HG03060 (cell line): ENCODE data around the gene RUNDC3A.
"Not testable (repeated sequence)": the region's sequence is repeated elsewhere in the genome, so short reads cannot be mapped to it uniquely, and the experiment has no call there.

Experiments used
- ATAC-seq: cut with Tn5 transposase; IDR thresholded peaks from one replicate; pipeline ENCODE4 v1.9.1; 2021; ENCODE audit warnings: low read depth, moderate number of reproducible peaks; ENCODE audit not compliant: unreplicated experiment

RUNDC3A gene

DNA sequence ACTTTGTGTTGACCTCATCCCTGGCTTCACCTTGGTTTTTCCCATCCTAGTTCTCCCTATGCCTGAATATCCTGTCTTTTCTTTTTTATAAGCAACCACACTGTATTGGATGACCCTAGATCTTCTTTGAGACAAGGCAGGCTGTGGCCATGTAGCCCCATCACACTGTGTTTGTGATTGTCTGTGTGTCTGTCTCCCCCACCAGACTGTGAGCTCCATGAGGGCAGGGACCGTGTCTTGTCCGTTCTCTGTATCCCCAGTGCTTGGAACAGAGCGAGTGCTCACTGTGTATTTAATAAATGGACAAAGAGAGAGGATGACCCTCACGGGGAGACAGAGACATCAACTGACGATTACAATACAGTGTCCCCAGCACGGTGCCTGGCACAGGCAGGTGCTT lies 9.1 kb downstream of the RUNDC3A start:
- no peak for ATAC-seq

DNA sequence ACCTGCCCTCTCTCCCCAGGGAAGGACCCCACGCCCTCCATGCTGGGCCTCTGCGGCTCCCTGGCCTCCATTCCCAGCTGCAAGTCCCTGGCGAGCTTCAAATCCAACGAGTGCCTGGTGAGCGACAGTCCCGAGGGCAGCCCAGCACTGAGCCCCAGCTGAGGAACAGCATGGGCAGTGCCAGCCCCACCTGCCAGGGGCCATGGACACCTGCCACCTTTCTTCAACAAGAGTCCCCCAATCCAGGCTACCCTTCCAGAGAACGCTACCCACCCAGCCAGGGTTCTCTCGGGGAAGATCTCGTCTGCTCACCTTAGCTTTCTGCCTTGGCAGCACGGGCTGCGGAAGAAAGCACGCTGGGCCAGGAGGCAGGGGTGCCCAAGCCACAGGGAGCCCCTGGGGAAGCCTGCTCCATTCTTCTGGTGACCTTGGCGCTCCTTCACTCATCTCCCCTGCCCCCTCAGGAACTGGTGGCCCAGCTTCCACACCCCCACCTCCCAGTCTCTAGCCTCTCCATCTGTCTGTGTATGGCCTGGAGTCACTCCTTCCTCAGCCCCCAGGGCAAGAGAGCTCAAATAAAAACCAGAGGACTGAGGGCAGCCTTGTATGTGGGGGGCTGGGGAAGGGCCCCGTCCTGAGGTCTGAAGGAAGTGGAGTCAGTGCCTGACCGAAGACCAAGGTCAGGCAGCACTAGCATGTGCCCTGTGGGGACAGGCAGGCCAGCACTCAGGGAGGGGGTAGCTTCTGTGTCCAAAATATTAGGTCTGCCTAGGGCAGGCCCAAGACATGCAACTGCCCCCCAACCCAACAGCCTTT lies 9.9 kb downstream of the RUNDC3A start:
- no peak for ATAC-seq

GRCh38 chr17:44320066-44320465 lies 11.7 kb downstream of the RUNDC3A start:
- no peak for ATAC-seq

- ATAC-seq = no peak
Observed at GRCh38 chr17:44321246-44322120, 13.1 kb downstream of the RUNDC3A start.

DNA sequence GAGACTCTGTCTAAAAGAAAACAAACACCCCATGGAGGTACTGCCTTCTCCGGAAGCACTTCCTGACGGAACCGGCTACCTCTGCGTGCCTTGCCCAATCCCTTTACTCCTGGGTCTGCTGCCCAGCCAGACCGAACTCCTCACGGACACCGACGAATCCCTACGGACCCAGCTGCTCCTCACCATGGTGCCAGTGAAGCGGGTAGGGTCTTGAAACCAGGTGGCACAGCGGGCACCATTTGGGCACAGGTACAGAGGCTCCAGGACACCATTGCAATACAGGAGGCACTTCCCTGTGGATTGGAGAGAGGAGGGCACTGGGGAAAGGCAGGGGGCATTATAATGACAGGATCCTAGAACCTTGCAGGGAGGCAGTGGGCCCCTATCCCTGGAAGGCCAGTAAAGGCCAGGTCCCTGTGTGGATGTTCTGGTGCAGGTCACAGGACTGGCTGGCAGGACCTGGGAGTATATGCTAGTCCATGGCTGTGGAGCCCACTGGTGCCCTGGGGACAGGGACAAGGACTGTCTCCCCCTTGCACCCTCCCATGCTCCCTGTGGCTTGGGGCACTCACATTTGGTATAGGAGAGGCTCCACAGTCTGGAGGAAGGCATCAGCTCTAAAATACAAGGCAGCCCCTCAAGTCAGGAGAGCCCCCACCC lies 14.0 kb downstream of the RUNDC3A start:
- no peak for ATAC-seq

DNA sequence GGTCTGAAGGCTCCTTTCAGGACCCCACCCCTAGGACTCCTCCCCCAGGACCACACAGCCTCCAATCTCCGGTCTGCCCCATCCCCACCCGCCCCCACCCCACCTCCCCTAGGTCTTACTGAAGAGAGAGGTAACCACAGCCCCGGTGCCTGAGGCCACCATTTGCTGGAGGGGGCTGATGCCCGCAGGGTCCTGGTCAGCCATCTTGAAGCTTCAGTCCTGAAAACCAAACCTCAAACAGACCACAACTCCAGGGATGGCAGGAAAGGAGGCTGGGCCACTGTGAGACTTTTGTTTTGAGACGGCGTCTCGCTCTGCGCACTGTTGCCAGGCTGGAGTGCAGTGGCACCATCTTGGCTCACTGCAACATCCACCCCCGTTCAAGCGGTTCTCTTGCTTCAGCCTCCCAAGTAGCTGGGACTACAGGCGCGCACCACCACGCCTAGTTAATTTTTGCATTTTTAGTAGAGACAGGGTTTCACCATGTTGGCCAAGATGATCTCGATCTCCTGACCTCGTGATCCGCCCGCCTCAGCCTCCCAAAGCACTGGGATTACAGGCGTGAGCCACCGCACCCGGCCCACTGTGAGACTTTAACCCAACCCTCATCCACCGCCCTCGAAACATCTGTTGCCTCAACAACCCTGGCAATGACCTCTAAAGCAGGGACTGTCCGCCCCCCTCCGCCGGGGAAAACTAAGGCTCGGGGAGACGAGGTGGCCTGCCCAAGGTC lies 15.1 kb downstream of the RUNDC3A start:
- ATAC-seq = no peak

DNA sequence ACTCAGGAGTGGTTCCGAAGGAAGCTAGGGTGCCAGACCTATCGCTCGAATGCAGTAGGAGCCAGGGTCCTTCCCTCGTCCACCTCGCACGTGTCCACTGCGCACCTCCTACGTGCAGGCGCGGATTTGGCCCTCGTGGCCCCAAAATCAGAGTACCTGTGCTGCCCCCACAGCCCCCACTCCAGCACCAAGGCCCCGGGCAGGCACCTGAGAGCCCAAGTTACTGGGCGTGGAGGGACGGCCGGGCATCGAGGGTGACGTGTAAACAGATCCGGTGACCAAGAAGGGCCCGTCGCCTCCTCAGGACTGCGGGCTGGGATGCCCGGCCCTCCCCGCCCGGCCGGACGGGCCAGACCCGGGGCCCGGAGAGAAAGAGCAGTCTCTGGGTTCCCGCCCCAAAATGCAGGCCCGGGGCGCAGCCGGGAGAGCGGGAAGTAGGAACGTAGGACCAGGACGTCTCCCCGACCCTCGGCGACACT lies 15.7 kb downstream of the RUNDC3A start:
- no peak for ATAC-seq

DNA sequence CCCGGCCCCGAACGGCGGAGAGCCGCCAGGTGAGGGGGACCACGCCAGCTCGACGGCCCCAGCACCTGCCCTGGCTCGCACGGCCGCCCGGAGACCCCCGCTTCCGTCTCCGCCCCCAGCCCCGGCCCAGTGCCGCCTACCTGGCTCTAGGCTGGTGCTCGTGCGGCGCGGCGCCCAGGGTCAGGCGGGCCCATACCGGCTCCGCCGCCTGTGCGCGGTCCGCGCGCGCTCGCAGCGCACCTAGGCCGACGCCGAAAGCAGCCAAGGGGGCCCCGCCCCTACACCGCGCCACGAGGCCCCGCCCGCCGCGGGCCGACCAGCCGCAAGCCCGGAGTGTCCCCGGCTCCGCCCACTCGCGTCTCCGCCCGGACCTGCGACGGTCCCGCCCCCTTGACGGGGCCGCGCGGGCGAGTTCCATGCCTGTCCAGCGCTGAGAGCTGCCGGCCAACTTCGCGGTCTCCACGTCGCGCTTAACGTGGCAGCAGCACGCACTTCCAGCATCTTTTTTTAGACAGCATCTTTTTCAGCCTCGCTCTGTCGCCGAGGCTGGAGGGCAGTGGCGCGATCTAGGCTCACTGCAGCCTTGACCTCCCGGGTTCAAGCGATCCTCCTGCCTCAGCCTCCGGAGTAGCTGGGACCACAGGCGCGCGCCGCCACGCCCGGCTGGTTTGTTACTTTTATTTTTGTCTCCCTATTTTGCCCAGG lies 16.3 kb downstream of the RUNDC3A start, which contains the start of gene SLC25A39:
Gene SLC25A39 (minus strand): TSS at position 253 of the 705 bp plus-strand sequence. CDS start 1,261 bp downstream, outside the sequence.
- peak; percentile 57 for ATAC-seq

- no peak for ATAC-seq
Observed at GRCh38 chr17:44326861-44327444, 18.6 kb downstream of the RUNDC3A start.

GRCh38 chr17:44327715-44328449 lies 19.5 kb downstream of the RUNDC3A start:
- ATAC-seq = no peak

GRCh38 chr17:44329516-44329915 lies 21.1 kb downstream of the RUNDC3A start:
- ATAC-seq = not testable (repeated sequence)

GRCh38 chr17:44330263-44330662 lies 21.9 kb downstream of the RUNDC3A start:
- not testable (repeated sequence) for ATAC-seq

- ATAC-seq = no peak
Observed at GRCh38 chr17:44331249-44331760, 22.9 kb downstream of the RUNDC3A start.

- no peak for ATAC-seq
Observed at GRCh38 chr17:44333371-44333770, 25.0 kb downstream of the RUNDC3A start.

GRCh38 chr17:44334315-44334714 lies 25.9 kb downstream of the RUNDC3A start:
- ATAC-seq = no peak

DNA sequence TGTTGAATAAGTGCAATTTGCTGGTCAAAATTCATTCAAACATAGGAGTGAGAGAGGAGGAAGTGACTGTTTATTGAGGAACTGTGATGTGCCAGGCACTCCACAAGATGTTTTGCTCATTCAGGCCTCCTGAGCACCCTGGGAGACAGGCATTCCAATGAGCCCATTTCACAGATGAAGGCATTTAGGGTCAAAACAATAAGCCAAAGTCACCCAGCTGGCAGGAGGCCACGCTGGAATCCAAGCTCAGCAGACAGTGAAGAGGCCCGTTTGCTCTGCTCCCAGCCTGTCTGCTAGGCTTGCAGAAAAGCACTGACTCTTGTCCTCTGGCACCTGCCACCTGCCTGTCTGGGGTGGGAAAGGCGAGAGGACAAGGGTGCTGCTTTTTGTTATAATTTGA lies 26.3 kb downstream of the RUNDC3A start:
- no peak for ATAC-seq

DNA sequence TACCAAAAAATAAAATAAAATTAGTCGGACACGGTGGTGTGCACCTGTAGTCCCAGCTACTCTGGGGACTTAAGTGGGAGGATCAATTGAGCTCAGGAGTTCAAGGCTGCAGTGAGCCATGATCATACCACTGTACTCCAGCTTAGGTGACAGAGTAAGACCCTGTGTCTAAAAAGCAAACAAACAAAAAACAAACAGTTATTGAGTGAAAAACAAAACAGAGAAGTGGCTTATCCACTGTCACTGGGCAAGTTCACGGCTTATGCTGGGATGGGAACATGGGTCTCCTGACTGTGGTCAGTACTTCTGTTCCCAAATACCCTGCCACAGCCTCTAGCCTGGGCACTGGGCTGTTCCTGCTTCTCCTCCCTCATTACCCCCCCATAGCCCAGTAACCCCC lies 27.2 kb downstream of the RUNDC3A start:
- ATAC-seq = no peak

DNA sequence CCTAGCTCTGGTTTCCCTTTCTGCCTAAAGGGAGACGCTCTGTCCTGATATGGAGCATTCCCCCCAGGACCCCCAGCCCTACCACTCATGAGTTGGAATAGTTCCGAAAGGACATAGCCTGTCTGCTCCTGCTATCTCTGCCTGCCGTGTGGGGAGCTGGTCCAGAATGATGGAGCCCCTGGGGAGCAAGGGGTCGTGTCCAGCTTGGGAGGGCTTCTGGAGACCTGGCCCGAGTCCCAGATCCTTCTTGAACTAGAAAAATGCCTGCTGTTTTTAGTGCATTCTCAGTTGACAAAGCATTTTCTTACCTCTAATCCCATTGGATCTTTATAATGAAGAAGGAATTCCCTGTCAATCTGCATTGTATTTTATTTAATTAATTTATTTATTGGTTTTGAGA lies 27.6 kb downstream of the RUNDC3A start:
- ATAC-seq = no peak
